CD4-positive, alpha-beta T cell treated with Interleukin-17A for 4 hours (primary cell): ENCODE measurements around the gene TEP1.

Experiments
- DNase-seq: peaks from one replicate; pipeline ENCODE4 v3.0.0-alpha.2; 2020; ENCODE audit warnings: mixed read lengths

Gene TEP1

DNA sequence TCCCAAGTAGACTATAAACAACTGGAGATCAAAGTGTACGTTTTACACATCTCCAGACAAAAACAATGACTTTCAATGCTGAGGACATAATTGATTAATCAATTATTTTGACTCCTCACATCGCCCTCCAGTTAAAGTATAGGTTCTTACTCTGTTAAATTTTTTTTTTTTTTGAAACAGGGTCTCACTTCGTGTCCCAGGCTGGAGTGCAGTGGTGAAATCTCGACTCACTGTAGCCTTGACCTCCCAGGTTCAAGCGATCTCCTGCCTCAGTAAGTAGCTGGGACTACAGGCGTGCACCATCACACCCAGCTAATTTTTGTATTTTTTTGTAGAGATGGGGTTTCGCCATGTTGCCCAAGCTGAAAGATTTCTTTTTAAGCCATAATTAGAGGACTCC is 79.3 kb downstream of the TEP1 start:
- no peak for DNase-seq

DNA sequence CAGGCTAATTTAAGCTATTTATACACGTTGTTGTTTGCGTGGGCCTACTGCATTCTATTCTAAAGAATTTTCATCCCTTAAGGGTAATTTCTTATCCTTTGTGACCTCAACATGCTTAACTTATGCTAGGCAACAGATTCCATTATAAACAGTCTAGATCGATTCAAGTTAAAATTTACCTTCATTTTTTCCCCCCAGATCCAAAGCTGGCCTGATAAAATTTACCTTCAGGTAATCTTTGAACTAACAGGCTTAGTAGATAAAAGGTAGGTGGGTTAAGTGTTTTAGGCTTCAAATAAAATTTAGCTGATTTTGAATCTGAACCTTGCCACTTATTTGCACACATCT is 79.8 kb downstream of the TEP1 start:
- no peak for DNase-seq

DNA sequence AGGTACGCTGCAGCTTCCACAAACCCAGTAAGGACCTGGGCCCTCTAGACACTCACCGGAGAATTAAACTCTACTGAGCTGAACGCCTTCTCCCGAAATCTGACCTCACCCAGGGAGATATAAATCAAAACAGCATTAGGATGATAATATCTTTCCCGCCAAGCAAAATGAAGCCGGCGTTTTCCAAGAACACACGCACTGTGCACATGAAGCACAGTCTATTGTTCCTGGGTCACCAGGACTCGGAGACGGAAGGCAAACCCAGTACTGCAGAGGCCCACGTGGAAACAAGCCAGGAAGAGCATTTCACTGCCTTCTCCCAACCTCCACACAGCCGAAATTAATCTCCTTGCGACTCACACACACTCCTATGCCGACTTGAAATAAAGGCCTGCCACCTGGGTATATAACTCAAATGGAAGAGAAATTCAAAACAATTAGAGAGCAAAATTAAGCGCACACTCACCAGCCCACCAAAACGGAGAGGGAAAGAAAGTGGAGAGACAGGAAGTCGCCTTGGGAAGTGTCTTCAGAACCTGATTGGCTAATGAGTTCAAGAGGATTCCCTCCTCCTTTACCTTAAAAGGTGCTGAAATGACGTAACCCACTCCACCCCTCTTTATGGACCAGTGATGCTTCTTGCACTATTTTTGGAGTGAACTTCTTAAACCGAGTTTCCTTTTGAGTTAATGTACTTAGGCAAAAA is 80.4 kb downstream of the TEP1 start, which contains the start of gene CCNB1IP1:
TSS of gene CCNB1IP1 (minus strand) at position 492 of the 706 bp plus-strand sequence. CDS start 16,756 bp downstream, outside the sequence.
- peak; percentile 57 for DNase-seq

DNA sequence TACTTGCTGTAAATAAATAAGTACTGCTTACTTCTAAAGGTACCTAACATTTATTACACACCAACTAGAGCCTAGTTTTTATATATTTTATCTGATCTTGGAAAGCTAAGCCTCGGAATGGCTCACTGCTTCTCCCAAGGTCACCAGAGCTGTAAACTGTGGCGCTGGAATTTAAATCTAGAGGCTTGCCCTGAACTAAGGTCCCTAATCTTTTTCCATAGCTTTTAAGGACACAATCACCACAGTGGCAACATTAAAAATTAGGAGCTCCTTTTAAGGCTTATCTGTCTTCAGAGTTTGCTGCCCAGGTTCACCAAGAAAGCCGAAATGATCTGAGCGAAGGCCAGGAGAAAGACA is 80.9 kb downstream of the TEP1 start:
- DNase-seq = no peak

DNA sequence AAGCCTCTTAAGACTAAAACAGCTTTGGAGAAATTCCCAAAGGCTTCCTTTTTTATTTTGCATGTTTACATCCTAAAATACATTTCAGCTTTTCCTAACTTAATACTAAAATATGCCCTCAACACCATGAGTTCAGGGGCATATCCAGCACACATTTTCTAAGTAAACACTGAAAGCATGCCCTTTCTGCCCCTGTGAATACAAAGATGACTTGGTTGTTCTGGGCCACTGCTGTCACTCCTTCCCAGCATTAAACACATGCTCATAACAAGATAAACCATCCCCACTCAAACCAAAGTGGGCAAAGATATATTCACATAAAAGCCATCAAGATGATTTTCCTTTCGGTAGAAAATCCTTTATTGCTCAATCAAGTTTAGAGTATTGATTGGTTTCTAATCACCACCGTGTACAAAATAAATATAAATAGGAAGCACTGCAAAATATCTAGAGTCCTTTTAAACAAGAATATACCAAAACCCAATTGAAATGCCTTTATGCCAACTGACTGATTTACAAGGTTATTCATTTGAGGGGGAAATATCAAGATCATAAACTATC is 82.2 kb downstream of the TEP1 start:
- no peak for DNase-seq

DNA sequence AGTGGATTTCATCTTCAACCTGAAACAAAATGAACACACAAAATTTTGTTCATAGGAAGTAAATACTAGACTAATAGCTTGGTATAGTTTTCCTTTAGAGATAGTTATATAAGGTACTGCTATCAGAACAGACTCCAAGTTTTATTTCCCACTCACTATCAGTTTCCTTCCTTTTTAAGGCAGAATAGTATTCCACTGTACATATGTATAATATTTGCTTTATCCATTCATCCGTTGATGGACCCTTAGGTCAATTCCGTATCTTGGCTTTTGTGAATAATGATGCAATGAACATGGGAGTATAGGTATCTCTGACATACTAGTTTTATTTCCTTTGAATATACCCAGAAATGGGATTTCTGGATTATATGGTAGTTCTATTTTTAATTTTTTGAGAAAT is 83.9 kb downstream of the TEP1 start:
- DNase-seq = no peak

DNA sequence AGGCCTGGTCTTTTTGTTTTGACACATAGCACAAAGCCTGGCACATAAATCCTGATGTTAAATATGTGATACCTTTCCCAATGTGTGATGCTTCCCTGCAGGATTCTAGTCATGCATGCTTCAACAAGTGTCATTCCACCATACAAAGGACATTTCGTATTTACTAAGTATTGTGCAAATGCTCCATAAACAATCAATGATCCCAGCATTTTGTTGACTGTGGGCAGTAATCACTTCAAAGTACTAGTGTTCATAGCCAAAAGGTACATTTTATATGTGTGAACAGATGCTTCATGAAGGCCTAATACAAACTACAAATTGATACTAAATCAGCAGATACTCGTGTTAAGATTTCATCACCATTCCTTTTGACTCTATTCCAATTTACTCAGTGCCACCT is 84.6 kb downstream of the TEP1 start:
- DNase-seq = no peak

DNA sequence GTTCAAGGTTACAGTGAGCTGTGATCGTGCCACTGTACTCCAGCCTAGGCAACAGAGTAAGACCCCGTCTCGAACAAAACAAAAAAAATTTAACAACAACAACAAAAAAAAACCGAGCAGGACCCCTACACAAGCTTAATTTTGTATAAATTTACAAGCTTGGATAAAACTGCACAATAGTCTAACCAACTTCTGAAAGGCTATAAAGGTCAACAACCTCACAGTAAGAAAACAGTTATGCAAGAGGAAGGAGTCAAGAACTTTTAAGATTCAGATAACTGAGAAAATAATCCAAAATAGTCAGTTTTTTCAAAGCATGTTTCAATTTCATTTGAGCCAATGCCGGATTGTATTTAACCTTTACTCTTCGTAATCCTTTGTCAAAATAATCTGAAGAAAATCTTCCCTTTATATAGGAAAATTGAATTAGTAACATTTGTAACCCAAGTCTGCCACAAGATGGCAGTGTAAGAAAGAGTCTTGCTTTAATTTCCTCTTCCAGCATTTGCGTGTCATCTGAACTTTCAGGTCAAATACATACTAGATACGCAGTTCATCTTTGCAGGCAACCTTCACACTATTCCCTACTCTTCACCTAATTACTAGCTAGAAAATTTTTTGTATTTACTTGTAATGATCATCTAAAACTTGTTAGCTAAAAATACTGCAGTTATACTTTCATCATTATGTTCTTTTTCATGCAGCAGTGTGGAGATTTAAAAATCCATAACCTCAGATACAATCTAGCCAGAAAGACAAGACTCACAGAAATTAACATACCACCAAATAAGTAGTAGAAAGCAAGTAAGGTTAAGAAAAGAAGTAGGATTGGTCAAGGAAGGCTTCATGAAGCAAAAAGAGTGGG is 86.1 kb downstream of the TEP1 start:
- DNase-seq = peak; percentile 49

DNA sequence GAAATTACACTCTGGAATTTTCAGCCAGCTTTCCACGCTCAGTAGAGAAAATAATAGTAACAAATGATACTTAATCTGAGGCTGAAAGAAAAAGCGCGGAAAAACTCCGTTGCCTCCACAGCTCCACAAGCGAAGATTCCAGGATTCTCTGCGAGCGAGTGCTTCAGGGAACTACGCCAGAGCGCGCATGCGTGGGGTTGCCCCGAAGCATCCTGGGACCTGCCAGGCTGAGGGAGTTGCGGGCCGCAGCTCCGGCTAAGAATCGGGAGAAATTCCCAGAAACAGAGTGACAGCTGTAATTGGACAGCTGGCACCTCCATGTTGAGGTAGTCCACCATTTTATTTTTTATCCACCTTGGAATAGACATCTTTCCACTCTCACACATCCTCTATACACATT is 95.6 kb downstream of the TEP1 start:
- DNase-seq = no peak
